Measurements from ENCODE around the gene MRPS34. TPM values are rescaled to one million over a fixed set of nuclear protein-coding genes. Genes with fewer than 3 reads are reported as not detected.

Gene MRPS34
- total RNA-seq, result 68.8 and 72.9 TPM in 2 replicates

GRCh38 chr16:1772908-1773702 lies at the start of gene MRPS34:
Gene MRPS34 (minus strand): TSS chr16:1773134. CDS start chr16:1773119, 15 bp downstream.

GRCh38 chr16:1793578-1794220 lies 20.8 kb upstream of the MRPS34 start, which contains the start of gene IGFALS:
Gene IGFALS (minus strand): TSS chr16:1793705. CDS start chr16:1793652, 53 bp downstream.

GRCh38 chr16:1782408-1783264 lies 9.7 kb upstream of the MRPS34 start, which contains the start of the genes NUBP2 and SPSB3:
Gene NUBP2 (plus strand): TSS chr16:1782960. CDS start chr16:1783021, 61 bp downstream.
Gene SPSB3 (minus strand): TSS chr16:1782571. CDS start chr16:1781483, 1,088 bp downstream.

GRCh38 chr16:1772362-1772907 lies 499 bp downstream of the MRPS34 start, which contains the start of gene EME2:
Gene EME2 (plus strand): TSS chr16:1772810. CDS start chr16:1773228, 418 bp downstream.

GRCh38 chr16:1771188-1771863 lies 1.6 kb downstream of the MRPS34 start, which contains the start of gene NME3:
Gene NME3 (minus strand): TSS chr16:1771543. CDS start chr16:1771534, 9 bp downstream.

Other genes starting within 250 kb of the MRPS34 start
- 57.5 and 67.7 TPM in 2 replicates for gene TMEM204, start 239.5 kb downstream of the MRPS34 start, total RNA-seq
- gene IFT140, start 161.1 kb downstream of the MRPS34 start, total RNA-seq, result 11.5 and 22.9 TPM in 2 replicates
- gene CRAMP1, start 160.8 kb downstream of the MRPS34 start, total RNA-seq, result 6.0 and 15.6 TPM in 2 replicates
- gene JPT2, start 94.9 kb downstream of the MRPS34 start, total RNA-seq, result 31.1 and 64.1 TPM in 2 replicates
- 21.9 and 50.8 TPM in 2 replicates for gene MAPK8IP3, start 66.9 kb downstream of the MRPS34 start, total RNA-seq
- 39.3 and 51.6 TPM in 2 replicates for gene NME3, start 1.6 kb downstream of the MRPS34 start, total RNA-seq
- gene EME2, start 324 bp downstream of the MRPS34 start, total RNA-seq, result 3.7 and 9.2 TPM in 2 replicates
- gene SPSB3, start 9.4 kb upstream of the MRPS34 start, total RNA-seq, result 45.2 and 60.4 TPM in 2 replicates
- gene NUBP2, start 9.8 kb upstream of the MRPS34 start, total RNA-seq, result 67.3 and 75.4 TPM in 2 replicates
- under 0.01 TPM in 1 of 2 replicates, not detected in the other for gene IGFALS, start 20.6 kb upstream of the MRPS34 start, total RNA-seq
- 70.3 and 94.3 TPM in 2 replicates for gene HAGH, start 53.7 kb upstream of the MRPS34 start, total RNA-seq
- gene FAHD1, start 54.1 kb upstream of the MRPS34 start, total RNA-seq, result 70.3 and 124 TPM in 2 replicates
- gene MEIOB, start 99.0 kb upstream of the MRPS34 start, total RNA-seq, result not detected in 2 replicates
- not detected in 2 replicates for gene HS3ST6, start 145.3 kb upstream of the MRPS34 start, total RNA-seq
- gene MSRB1, start 170.1 kb upstream of the MRPS34 start, total RNA-seq, result 6.5 and 8.7 TPM in 2 replicates
- not detected in 2 replicates for gene RPL3L, start 181.6 kb upstream of the MRPS34 start, total RNA-seq
- gene NDUFB10, start 186.4 kb upstream of the MRPS34 start, total RNA-seq, result 133 and 143 TPM in 2 replicates
- 1,957 and 2,987 TPM in 2 replicates for gene RPS2, start 191.7 kb upstream of the MRPS34 start, total RNA-seq
- not detected in 2 replicates for gene RNF151, start 193.7 kb upstream of the MRPS34 start, total RNA-seq
- gene TBL3, start 198.9 kb upstream of the MRPS34 start, total RNA-seq, result 33.7 and 61.0 TPM in 2 replicates
- 0.13 and 0.16 TPM in 2 replicates for gene NOXO1, start 208.3 kb upstream of the MRPS34 start, total RNA-seq
- 11.1 and 12.3 TPM in 2 replicates for gene GFER, start 211.1 kb upstream of the MRPS34 start, total RNA-seq
- gene SYNGR3, start 216.8 kb upstream of the MRPS34 start, total RNA-seq, result 0.65 and 2.8 TPM in 2 replicates
- 11.2 and 24.5 TPM in 2 replicates for gene ZNF598, start 236.7 kb upstream of the MRPS34 start, total RNA-seq
- gene NPW, start 246.7 kb upstream of the MRPS34 start, total RNA-seq, result 0.16 TPM in 1 of 2 replicates, not detected in the other